GM19328 (cell line): Measurements from ENCODE around the gene METRN.
"Not testable (repeated sequence)": the region's sequence is repeated elsewhere in the genome, so short reads cannot be mapped to it uniquely, and the experiment has no call there.

Experiments
- ATAC-seq: cut with Tn5 transposase; IDR thresholded peaks from one replicate; pipeline ENCODE4 v1.9.1; 2021; ENCODE audit warnings: mild to moderate bottlenecking, moderate library complexity; ENCODE audit not compliant: unreplicated experiment

The METRN gene

GRCh38 chr16:691242-691641 lies 23.7 kb upstream of the METRN start:
- ATAC-seq: not testable (repeated sequence)

- no peak for ATAC-seq
Measured at GRCh38 chr16:692356-693108, 22.4 kb upstream of the METRN start.

GRCh38 chr16:693364-693763 lies 21.6 kb upstream of the METRN start:
- no peak for ATAC-seq

GRCh38 chr16:693766-694165 lies 21.2 kb upstream of the METRN start:
- no peak for ATAC-seq

GRCh38 chr16:694187-694862 lies 20.6 kb upstream of the METRN start:
- no peak for ATAC-seq

GRCh38 chr16:694863-695354 lies 20.0 kb upstream of the METRN start:
- ATAC-seq: no peak

- ATAC-seq: no peak
Measured at GRCh38 chr16:695355-696089, 19.4 kb upstream of the METRN start.

- no peak for ATAC-seq
Measured at GRCh38 chr16:698911-699671, 15.8 kb upstream of the METRN start.

- ATAC-seq: no peak
Measured at GRCh38 chr16:700684-701584, 14.0 kb upstream of the METRN start.

- no peak for ATAC-seq
Measured at GRCh38 chr16:702341-702740, 12.6 kb upstream of the METRN start.

- no peak for ATAC-seq
Measured at GRCh38 chr16:703406-703805, 11.5 kb upstream of the METRN start.

- ATAC-seq: no peak
Measured at GRCh38 chr16:704047-704446, 10.9 kb upstream of the METRN start.

- ATAC-seq: no peak
Measured at GRCh38 chr16:704552-705380, 10.2 kb upstream of the METRN start.

GRCh38 chr16:705431-706188 lies 9.3 kb upstream of the METRN start, which contains the start of gene FBXL16:
Gene FBXL16 (minus strand): TSS chr16:705801. CDS start chr16:697405, 8,396 bp downstream.
- ATAC-seq: no peak

- ATAC-seq: no peak
Measured at GRCh38 chr16:706189-707061, 8.5 kb upstream of the METRN start.

- no peak for ATAC-seq
Measured at GRCh38 chr16:707062-707538, 7.8 kb upstream of the METRN start.

- ATAC-seq: no peak
Measured at GRCh38 chr16:708019-708418, 6.9 kb upstream of the METRN start.
